Neural cell (in vitro differentiated cells): ENCODE data around the gene FLRT2. TPM values are rescaled to one million over a fixed set of nuclear protein-coding genes. Genes with fewer than 3 reads are reported as not detected.

Experiments used
- H2AFZ ChIP-seq: fragments of 200-600, 300-800 bp; sonication (generic), shearing (Covaris generic); 2 replicates; pipeline ENCODE4 v1.6.0; 2014; ENCODE audit warnings: low read depth, mild to moderate bottlenecking, antibody characterized with exemption, low read length, moderate library complexity
- H3F3A ChIP-seq: fragments of 200-600 bp; shearing (Covaris generic); 2 replicates; pipeline ENCODE4 v1.6.1; 2016; ENCODE audit warnings: mild to moderate bottlenecking, moderate library complexity, mixed read lengths, antibody characterized with exemption, low read length; ENCODE audit not compliant: insufficient read depth, poor library complexity, severe bottlenecking
- H3K27ac ChIP-seq: fragments of 200-600, 300-800 bp; sonication (generic), shearing (Covaris generic); 2 replicates; pipeline ENCODE4 v1.5.1; 2014; ENCODE audit warnings: mild to moderate bottlenecking, low read length, moderate library complexity
- H3K27me3 ChIP-seq: fragments of 300-800, 200-600 bp; sonication (generic), shearing (Covaris generic); 2 replicates; pipeline ENCODE4 v1.6.0; 2014; ENCODE audit warnings: mild to moderate bottlenecking, low read depth, low read length, moderate library complexity; ENCODE audit not compliant: insufficient read depth
- H3K36me3 ChIP-seq: fragments of 300-800, 200-600 bp; sonication (generic), shearing (Covaris generic); 2 replicates; pipeline ENCODE4 v1.5.1; 2014; ENCODE audit warnings: mild to moderate bottlenecking, antibody characterized with exemption, low read length, moderate library complexity; ENCODE audit not compliant: insufficient read depth
- H3K4me2 ChIP-seq: fragments of 300-800, 200-600 bp; sonication (generic), shearing (Covaris generic); 2 replicates; pipeline ENCODE4 v1.6.0; 2014; ENCODE audit warnings: mild to moderate bottlenecking, low read length
- H3K4me3 ChIP-seq: fragments of 300-800, 200-600 bp; sonication (generic), shearing (Covaris generic); 2 replicates; pipeline ENCODE4 v1.5.1; 2014; ENCODE audit warnings: mild to moderate bottlenecking, low read length, moderate library complexity
- H3K79me2 ChIP-seq: fragments of 200-600 bp; shearing (Covaris generic); replicated peaks from 2 replicates; pipeline ENCODE4 v1.6.0; 2014; ENCODE audit warnings: mild to moderate bottlenecking, low read length, moderate library complexity; ENCODE audit not compliant: insufficient read depth
- H3K9ac ChIP-seq: fragments of 300-800, 200-600 bp; sonication (generic), shearing (Covaris generic); 2 replicates; pipeline ENCODE4 v1.6.1; 2016; ENCODE audit warnings: mild to moderate bottlenecking, low read length, mixed read lengths
- H3K9me2 ChIP-seq: fragments of 200-600 bp; shearing (Covaris generic); 2 replicates; pipeline ENCODE4 v1.6.1; 2016; ENCODE audit warnings: mild to moderate bottlenecking, low read length, mixed read lengths; ENCODE audit not compliant: insufficient read depth
- H3K9me3 ChIP-seq: fragments of 200-600, 300-800 bp; sonication (generic), shearing (Covaris generic); 2 replicates; pipeline ENCODE4 v1.6.1; 2016; ENCODE audit warnings: mild to moderate bottlenecking, mixed run types, low read length, moderate library complexity, mixed read lengths
- H4K20me1 ChIP-seq: fragments of 200-600 bp; shearing (Covaris generic); 2 replicates; pipeline ENCODE4 v1.6.1; 2016; ENCODE audit warnings: mild to moderate bottlenecking, mixed run types; ENCODE audit not compliant: insufficient read depth
- CTCF ChIP-seq: fragments of 450-650 bp; IDR thresholded peaks from 2 replicates; pipeline ENCODE4 v1.5.1; 2014; ENCODE audit warnings: antibody characterized with exemption, mild to moderate bottlenecking, moderate library complexity; ENCODE audit not compliant: poor library complexity, severe bottlenecking
- EP300 ChIP-seq: fragments of 450-650 bp; conservative IDR thresholded peaks from 2 replicates; pipeline ENCODE4 v1.6.1; 2014; ENCODE audit warnings: antibody characterized with exemption, mild to moderate bottlenecking, moderate library complexity; ENCODE audit not compliant: poor library complexity, severe bottlenecking
- EZH2 ChIP-seq: fragments of 200-600, 300-800 bp; shearing (Covaris generic), sonication (generic); IDR thresholded peaks from 2 replicates; pipeline ENCODE4 v1.6.1; 2014; ENCODE audit warnings: antibody characterized with exemption, low read length, borderline replicate concordance, mild to moderate bottlenecking; ENCODE audit not compliant: insufficient read depth, poor library complexity, severe bottlenecking
- MXI1 ChIP-seq: fragments of 450-650 bp; conservative IDR thresholded peaks from 2 replicates; pipeline ENCODE4 v1.6.1; 2014; ENCODE audit warnings: antibody characterized with exemption, mild to moderate bottlenecking; ENCODE audit not compliant: poor library complexity, severe bottlenecking
- POLR2AphosphoS5 ChIP-seq: IDR thresholded peaks from 2 replicates; pipeline ENCODE4 v1.6.1; 2012
- RAD21 ChIP-seq: fragments of 450-650 bp; conservative IDR thresholded peaks from 2 replicates; pipeline ENCODE4 v1.6.1; 2014; ENCODE audit warnings: antibody characterized with exemption, mild to moderate bottlenecking, moderate library complexity
- SMC3 ChIP-seq: fragments of 450-650 bp; conservative IDR thresholded peaks from 2 replicates; pipeline ENCODE4 v1.6.1; 2014; ENCODE audit warnings: antibody characterized with exemption, mild to moderate bottlenecking, moderate library complexity; ENCODE audit not compliant: poor library complexity
- TAF1 ChIP-seq: IDR thresholded peaks from 2 replicates; pipeline ENCODE4 v1.6.1; 2012; ENCODE audit warnings: low read depth
- polyA plus RNA-seq: library from polyadenylated mRNA; depleted of rRNA; stranded (reverse); fragments of >200 nt; gene quantifications from 2 replicates; pipeline ENCODE4 v1.2.3, GENCODE V29; 2014
- TF ChIP-seq, protein P1 (sequence below): IDR thresholded peaks from 2 replicates; pipeline ENCODE4 v1.6.1; 2012; ENCODE audit warnings: borderline replicate concordance

The FLRT2 gene
- polyA plus RNA-seq, 1 donor from 2014 or later: 5.1 TPM

DNA sequence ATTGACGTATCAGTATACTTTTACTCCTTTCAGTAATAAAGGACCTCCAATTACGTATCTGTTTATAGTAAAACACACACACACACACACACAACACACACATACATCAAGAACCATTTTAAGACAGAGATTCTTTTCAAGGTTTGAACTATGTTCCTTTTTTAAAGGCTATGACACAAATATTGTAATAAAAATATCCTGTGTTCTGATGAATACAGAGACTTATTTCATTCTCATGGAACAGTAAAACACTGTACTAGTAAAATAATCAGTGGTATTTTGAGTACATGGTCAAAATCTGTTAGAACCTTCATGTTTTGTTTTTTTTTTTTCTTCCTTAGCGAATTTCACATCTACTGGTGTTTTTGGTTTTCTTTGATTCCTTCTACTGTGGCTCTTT is 7.6 kb downstream of the FLRT2 start:
- H2AFZ ChIP-seq: no peak overlapping the region
- no peak overlapping the region for H3K9ac ChIP-seq
- peaks cover 14% of the 10 kb centered on the region for H3K79me2 ChIP-seq
- TF ChIP-seq TAF1 (no peak), MXI1 (no peak), CTCF (no peak), POLR2AphosphoS5 (no peak), SMC3 (no peak), EZH2 (no peak), EP300 (no peak), RAD21 (no peak)
- TF ChIP-seq, protein P1, sequence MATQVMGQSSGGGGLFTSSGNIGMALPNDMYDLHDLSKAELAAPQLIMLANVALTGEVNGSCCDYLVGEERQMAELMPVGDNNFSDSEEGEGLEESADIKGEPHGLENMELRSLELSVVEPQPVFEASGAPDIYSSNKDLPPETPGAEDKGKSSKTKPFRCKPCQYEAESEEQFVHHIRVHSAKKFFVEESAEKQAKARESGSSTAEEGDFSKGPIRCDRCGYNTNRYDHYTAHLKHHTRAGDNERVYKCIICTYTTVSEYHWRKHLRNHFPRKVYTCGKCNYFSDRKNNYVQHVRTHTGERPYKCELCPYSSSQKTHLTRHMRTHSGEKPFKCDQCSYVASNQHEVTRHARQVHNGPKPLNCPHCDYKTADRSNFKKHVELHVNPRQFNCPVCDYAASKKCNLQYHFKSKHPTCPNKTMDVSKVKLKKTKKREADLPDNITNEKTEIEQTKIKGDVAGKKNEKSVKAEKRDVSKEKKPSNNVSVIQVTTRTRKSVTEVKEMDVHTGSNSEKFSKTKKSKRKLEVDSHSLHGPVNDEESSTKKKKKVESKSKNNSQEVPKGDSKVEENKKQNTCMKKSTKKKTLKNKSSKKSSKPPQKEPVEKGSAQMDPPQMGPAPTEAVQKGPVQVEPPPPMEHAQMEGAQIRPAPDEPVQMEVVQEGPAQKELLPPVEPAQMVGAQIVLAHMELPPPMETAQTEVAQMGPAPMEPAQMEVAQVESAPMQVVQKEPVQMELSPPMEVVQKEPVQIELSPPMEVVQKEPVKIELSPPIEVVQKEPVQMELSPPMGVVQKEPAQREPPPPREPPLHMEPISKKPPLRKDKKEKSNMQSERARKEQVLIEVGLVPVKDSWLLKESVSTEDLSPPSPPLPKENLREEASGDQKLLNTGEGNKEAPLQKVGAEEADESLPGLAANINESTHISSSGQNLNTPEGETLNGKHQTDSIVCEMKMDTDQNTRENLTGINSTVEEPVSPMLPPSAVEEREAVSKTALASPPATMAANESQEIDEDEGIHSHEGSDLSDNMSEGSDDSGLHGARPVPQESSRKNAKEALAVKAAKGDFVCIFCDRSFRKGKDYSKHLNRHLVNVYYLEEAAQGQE: no peak
- H3K9me3 ChIP-seq: no peaks in the 10 kb centered on the region
- H3K4me3 ChIP-seq: peak overlapping the region; percentile 85
- no peaks in the 10 kb centered on the region for H4K20me1 ChIP-seq
- no peaks in the 10 kb centered on the region for H3K9me2 ChIP-seq
- no peak overlapping the region for H3K27ac ChIP-seq
- H3F3A ChIP-seq: no peaks in the 10 kb centered on the region
- H3K4me2 ChIP-seq: no peak overlapping the region
- H3K27me3 ChIP-seq: peaks cover 24% of the 10 kb centered on the region
- H3K36me3 ChIP-seq: no peaks in the 10 kb centered on the region

DNA sequence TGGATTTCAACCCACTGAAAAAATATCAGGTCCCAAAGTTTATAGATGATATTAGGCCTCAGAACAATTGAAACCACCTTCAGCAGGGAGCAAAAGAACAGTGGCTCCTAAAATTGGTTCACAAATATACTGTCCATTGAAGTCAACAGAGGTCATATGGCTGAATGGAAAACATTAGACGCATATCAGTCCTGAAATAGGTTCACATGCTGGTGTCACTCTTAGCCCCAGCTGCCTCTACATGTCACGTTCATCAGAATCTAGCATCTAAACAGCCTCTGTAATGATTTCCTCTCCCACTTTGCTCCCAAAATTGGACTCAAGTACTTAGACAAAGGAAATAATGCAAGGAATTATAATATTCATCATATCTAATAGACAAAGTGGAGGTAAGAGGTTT is 8.7 kb downstream of the FLRT2 start:
- Histone ChIP-seq H3K9me3 (no peaks in the 10 kb centered on the region), H3K36me3 (no peaks in the 10 kb centered on the region), H3K9me2 (no peaks in the 10 kb centered on the region), H3K27ac (no peak overlapping the region), H3K9ac (no peak overlapping the region), H4K20me1 (no peaks in the 10 kb centered on the region), H3F3A (no peaks in the 10 kb centered on the region), H3K79me2 (peaks cover 14% of the 10 kb centered on the region), H3K4me3 (no peak overlapping the region), H3K27me3 (peaks cover 14% of the 10 kb centered on the region), H3K4me2 (no peak overlapping the region), H2AFZ (no peak overlapping the region)
- TF ChIP-seq MXI1 (no peak), EP300 (no peak), POLR2AphosphoS5 (no peak), TAF1 (no peak), CTCF (no peak), EZH2 (no peak), SMC3 (no peak), RAD21 (no peak)
- TF ChIP-seq, protein P1: no peak
